Measurements from ENCODE around the gene SLC24A3.

The SLC24A3 gene

GRCh38 chr20:19241440-19241839 is 29.0 kb downstream of the SLC24A3 start (continued):
- TF ChIP-seq ZBTB10 (tag by site-specific recombination; IDR thresholded peaks at IDR 0.05) (no peak), ZNF785 (tag by site-specific recombination; IDR thresholded peaks at IDR 0.05) (no peak)

GRCh38 chr20:19244291-19244690 is 31.8 kb downstream of the SLC24A3 start:
- ChIA-PET POLR2A (no interaction called here), CTCF (no interaction called here)
- no peaks in the 10 kb centered on the region for H3K4me1 ChIP-seq (ENCODE audit: control insufficient read depth, insufficient read depth, low read length)
- no peak overlapping the region for H3K4me3 ChIP-seq (ENCODE audit: low read depth, low read length)
- H3K9me3 ChIP-seq (ENCODE audit: control insufficient read depth, insufficient read depth, low read depth, low read length) = no peaks in the 10 kb centered on the region
- H3K36me3 ChIP-seq (ENCODE audit: control insufficient read depth in 2 of 2, insufficient read depth in 1 of 2, low read length in 2 of 2) = no peaks in the 10 kb centered on the region
- no peak for TF ChIP-seq ZNF335 (tag by site-specific recombination; conservative IDR thresholded peaks at IDR 0.05)
- TF ChIP-seq IKZF3 (tag by site-specific recombination; IDR thresholded peaks at IDR 0.05) = no peak
- no peak for TF ChIP-seq ZSCAN4 (tag by site-specific recombination; IDR thresholded peaks at IDR 0.05)
- TF ChIP-seq PRDM6 (tag by site-specific recombination; IDR thresholded peaks at IDR 0.05) = no peak
- H3K27ac ChIP-seq (ENCODE audit: extremely low read depth, low read depth, low read length) = no peak overlapping the region

- Histone ChIP-seq H3K27ac (ENCODE audit: extremely low read depth, low read depth, low read length) (no peak overlapping the region), H3K36me3 (ENCODE audit: control insufficient read depth in 2 of 2, insufficient read depth in 1 of 2, low read length in 2 of 2) (no peaks in the 10 kb centered on the region), H3K4me3 (ENCODE audit: low read depth, low read length) (no peak overlapping the region), H3K9me3 (ENCODE audit: control insufficient read depth, insufficient read depth, low read depth, low read length) (no peaks in the 10 kb centered on the region), H3K4me1 (ENCODE audit: control insufficient read depth, insufficient read depth, low read length) (no peaks in the 10 kb centered on the region)
- TF ChIP-seq ZNF837 (tag by site-specific recombination; IDR thresholded peaks at IDR 0.05) = no peak
- TF ChIP-seq ZNF350 (tag by site-specific recombination; IDR thresholded peaks at IDR 0.05) = no peak
- no peak for TF ChIP-seq ZNF398 (tag by site-specific recombination; IDR thresholded peaks at IDR 0.05)
- TF ChIP-seq ZNF23 (tag by site-specific recombination; IDR thresholded peaks at IDR 0.05; ENCODE audit: borderline replicate concordance) = no peak
- no peak for TF ChIP-seq ZNF792 (tag by site-specific recombination; IDR thresholded peaks at IDR 0.05)
- TF ChIP-seq ZNF174 (tag by site-specific recombination; IDR thresholded peaks at IDR 0.05) = no peak
- no peak for TF ChIP-seq ZNF280C (tag by site-specific recombination; IDR thresholded peaks at IDR 0.05)
- TF ChIP-seq ZNF211 (tag by site-specific recombination; IDR thresholded peaks at IDR 0.05; ENCODE audit: low read depth) = no peak
- TF ChIP-seq ZSCAN5A (tag by site-specific recombination; IDR thresholded peaks at IDR 0.05) = no peak
- no peak for TF ChIP-seq ZBTB49 (tag by site-specific recombination; IDR thresholded peaks at IDR 0.05; ENCODE audit: low read depth)
- no peak for TF ChIP-seq ZNF157 (tag by site-specific recombination; IDR thresholded peaks at IDR 0.05)
- POLR2A ChIA-PET = no interaction called here
- CTCF ChIA-PET = interaction anchor here (0.6 kb wide), 2 partner anchors 31 to 42 kb away, joined by 3 to 7 read pairs; no protein-coding TSS in a partner anchor
These were observed 36.9 kb downstream of the SLC24A3 start for GRCh38 chr20:19249106-19249879.
